Left lung (tissue), 14 donors: Measurements from ENCODE around the gene KRTAP4-12. TPM values are rescaled to one million over a fixed set of nuclear protein-coding genes. Genes with fewer than 3 reads are reported as not detected.
"Not testable (repeated sequence)": the region's sequence is repeated elsewhere in the genome, so short reads cannot be mapped to it uniquely, and the experiment has no call there.

Experiments
- ATAC-seq: fragments of 200-7000 bp; cut with Tn5 transposase; one replicate; pipeline ENCODE4 v1.9.1; 2020; ENCODE audit warnings: moderate library complexity
- DNase-seq, 4 donors: peaks; one replicate each; pipeline ENCODE4 v3.0.0-alpha.2; 2013 to 2020
- H3K27ac ChIP-seq, 2 donors: fragments of 200-600 bp; sonication (generic) in 1 of 2; one replicate each; pipeline versions ENCODE4 v1.5.0 to v1.8.0; 2020 to 2021
- H3K27me3 ChIP-seq, 2 donors: fragments of 200-600 bp; sonication (generic) in 1 of 2; one replicate each; pipeline versions ENCODE4 v1.5.0 to v1.8.0; 2020 to 2021
- H3K36me3 ChIP-seq, 2 donors: fragments of 200-600 bp; sonication (generic) in 1 of 2; one replicate each; pipeline versions ENCODE4 v1.5.0 to v1.8.0; 2020 to 2021
- H3K4me1 ChIP-seq, 2 donors: fragments of 200-600 bp; one replicate each; pipeline ENCODE4 v1.8.0; 2021
- H3K4me3 ChIP-seq, 2 donors: fragments of 200-600 bp; sonication (generic) in 1 of 2; one replicate each; pipeline versions ENCODE4 v1.5.0 to v1.8.0; 2020 to 2021; ENCODE audit warnings: mild to moderate bottlenecking in 1 of 2
- H3K9me3 ChIP-seq, 2 donors: fragments of 200-600 bp; sonication (generic) in 1 of 2; one replicate each; pipeline versions ENCODE4 v1.5.0 to v1.8.0; 2020 to 2021
- intact Hi-C, 2 donors: fragments of 100-400 bp; cut with DNase I; formaldehyde crosslinking; loops; one replicate each; pipeline versions ENCODE4 v1.11.2 to v1.14.2; 2022
- long read RNA-seq, 12 donors: library from polyadenylated mRNA in 2 of 12; unstranded in 2 of 12; transcript quantifications; one replicate each; pipeline ENCODE4 v2.0.0 and lab custom pipeline, GENCODE V29; 2019 to 2026
- polyA plus RNA-seq, 6 donors: library from polyadenylated mRNA; unstranded; fragments of 120-200 nt; gene quantifications; one replicate each; pipeline ENCODE4 v1.2.1, GENCODE V29; 2013; ENCODE audit not compliant: insufficient read length in 6 of 6
- total RNA-seq, 2 donors: library from RNA; stranded (reverse); fragmentation: NEBNext Ultra II Directional; extraction: Animal tissue kit (Norgen Biotek cat#: 25700); gene quantifications; one replicate each; pipeline ENCODE4 v1.2.1, GENCODE V29; 2021
- TF ChIP-seq, protein P1 (sequence below), 2 donors: fragments of 200-600 bp; sonication (generic) in 1 of 2; IDR thresholded peaks; one replicate each; pipeline versions ENCODE4 v1.5.0 to v1.8.0; 2021; ENCODE audit warnings: antibody characterized with exemption in 2 of 2
- donor health status: DM: no; HTN: yes; CAD: no.
- donor health status: DM: no; HTN: no; CAD: no.

KRTAP4-12 gene
- total RNA-seq, result not detected
- not detected for polyA plus RNA-seq
- long read RNA-seq, donor 1, result 0 reads
- long read RNA-seq, donor 2, result 0 reads
- long read RNA-seq, donor 3, result 0 reads
- long read RNA-seq, donor 4, result 0 reads
- long read RNA-seq, donor 5, result 0 reads
- long read RNA-seq, donor 6, result 0 reads
- long read RNA-seq, donor 7, result 0 reads
- long read RNA-seq, donor 8, result 0 reads
- long read RNA-seq, donor 9, result 0 reads
- long read RNA-seq, donor 10, result 0 reads
- long read RNA-seq, donor 11, result 0 reads
- long read RNA-seq, donor 12, result 0 reads

DNA sequence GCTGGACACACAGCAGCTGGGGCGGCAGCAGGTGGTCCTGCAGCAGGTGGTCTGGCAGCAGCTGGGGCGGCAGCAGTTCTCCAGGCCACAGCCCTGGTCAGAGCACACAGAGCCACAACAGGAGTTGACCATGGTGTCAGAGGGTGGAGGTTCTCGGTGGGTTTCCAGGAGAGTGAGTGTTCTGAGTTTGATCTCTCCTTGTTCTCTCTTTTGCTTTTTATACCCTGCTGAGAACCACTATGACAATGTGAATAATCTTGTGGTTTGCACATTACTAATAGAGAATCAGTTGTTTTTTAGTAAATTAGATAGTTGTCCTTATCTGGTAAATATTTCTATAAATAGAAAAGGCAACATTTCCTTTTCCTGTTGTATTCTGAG lies at the start of gene KRTAP4-12:
Gene KRTAP4-12, minus strand, starts transcription at position 192 of the 381 bp plus-strand sequence. Its CDS starts 60 bp downstream, at position 132.
- H3K27ac ChIP-seq, H3K27me3 ChIP-seq, ATAC-seq, intact Hi-C loops, H3K36me3 ChIP-seq, H3K4me1 ChIP-seq, H3K9me3 ChIP-seq, DNase-seq, H3K4me3 ChIP-seq: not testable (repeated sequence)

DNA sequence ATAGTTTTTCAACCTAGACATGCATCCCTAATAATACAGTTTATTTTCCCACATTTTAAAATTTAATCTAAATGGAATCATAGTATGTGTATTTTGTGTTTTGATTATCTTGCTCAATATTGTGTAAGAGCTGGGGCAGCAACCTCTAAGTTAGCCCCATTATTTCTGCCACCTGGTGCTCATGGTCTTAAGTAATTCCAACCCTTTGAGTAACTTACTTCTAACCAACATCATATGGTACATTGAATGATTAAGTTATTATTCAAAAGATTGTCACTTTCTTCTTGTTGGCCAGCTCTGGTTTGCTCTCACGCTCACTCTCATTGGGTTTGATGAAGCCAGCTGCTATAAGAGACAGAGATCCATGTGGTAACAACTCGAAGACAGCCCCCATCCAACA lies 47.9 kb upstream of the KRTAP4-12 start:
- DNase-seq (no peak), ATAC-seq (no peak)
- H3K27ac ChIP-seq, result no peak overlapping the region
- intact Hi-C loops, result no loop called here
- no peaks in the 10 kb centered on the region for H3K36me3 ChIP-seq
- H3K4me3 ChIP-seq, result no peak overlapping the region
- no peaks in the 10 kb centered on the region for H3K9me3 ChIP-seq
- TF ChIP-seq, protein P1, sequence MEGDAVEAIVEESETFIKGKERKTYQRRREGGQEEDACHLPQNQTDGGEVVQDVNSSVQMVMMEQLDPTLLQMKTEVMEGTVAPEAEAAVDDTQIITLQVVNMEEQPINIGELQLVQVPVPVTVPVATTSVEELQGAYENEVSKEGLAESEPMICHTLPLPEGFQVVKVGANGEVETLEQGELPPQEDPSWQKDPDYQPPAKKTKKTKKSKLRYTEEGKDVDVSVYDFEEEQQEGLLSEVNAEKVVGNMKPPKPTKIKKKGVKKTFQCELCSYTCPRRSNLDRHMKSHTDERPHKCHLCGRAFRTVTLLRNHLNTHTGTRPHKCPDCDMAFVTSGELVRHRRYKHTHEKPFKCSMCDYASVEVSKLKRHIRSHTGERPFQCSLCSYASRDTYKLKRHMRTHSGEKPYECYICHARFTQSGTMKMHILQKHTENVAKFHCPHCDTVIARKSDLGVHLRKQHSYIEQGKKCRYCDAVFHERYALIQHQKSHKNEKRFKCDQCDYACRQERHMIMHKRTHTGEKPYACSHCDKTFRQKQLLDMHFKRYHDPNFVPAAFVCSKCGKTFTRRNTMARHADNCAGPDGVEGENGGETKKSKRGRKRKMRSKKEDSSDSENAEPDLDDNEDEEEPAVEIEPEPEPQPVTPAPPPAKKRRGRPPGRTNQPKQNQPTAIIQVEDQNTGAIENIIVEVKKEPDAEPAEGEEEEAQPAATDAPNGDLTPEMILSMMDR (IDR thresholded peaks at IDR 0.05), result no peak
- no peaks in the 10 kb centered on the region for H3K4me1 ChIP-seq
- H3K27me3 ChIP-seq, result no peaks in the 10 kb centered on the region

DNA sequence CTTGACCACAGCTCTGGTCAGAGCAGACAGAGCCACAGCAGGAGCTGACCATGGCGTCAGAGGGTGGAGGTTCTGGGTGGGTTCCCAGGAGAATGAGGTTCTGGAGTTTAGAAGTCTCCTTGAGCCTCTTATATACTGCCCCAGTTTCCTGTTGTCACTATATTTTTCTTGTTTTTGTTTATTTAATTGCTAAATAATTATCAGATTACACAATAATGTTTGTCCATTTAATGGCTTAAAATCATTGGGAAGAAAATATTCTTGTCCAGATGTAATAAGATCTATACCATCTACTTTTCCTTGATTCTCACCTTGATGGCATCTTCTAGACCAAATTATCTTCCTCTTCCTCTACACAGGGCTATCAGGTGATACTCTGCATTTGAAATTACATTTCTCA lies 44.1 kb upstream of the KRTAP4-12 start, which contains the start of gene KRTAP4-3:
Gene KRTAP4-3, minus strand, starts transcription at position 101 of the 400 bp plus-strand sequence. Its CDS starts 49 bp downstream, at position 52.
- DNase-seq (no peak), ATAC-seq (no peak)
- H3K27me3 ChIP-seq, result no peaks in the 10 kb centered on the region
- TF ChIP-seq, protein P1 (IDR thresholded peaks at IDR 0.05), result no peak
- no peaks in the 10 kb centered on the region for H3K9me3 ChIP-seq
- H3K36me3 ChIP-seq, result no peaks in the 10 kb centered on the region
- no peak within 1 kb of the TSS for H3K4me3 ChIP-seq
- H3K27ac ChIP-seq, result no peak within 1 kb of the TSS
- intact Hi-C loops, result no loop called here
- H3K4me1 ChIP-seq, result no peaks in the 10 kb centered on the region

DNA sequence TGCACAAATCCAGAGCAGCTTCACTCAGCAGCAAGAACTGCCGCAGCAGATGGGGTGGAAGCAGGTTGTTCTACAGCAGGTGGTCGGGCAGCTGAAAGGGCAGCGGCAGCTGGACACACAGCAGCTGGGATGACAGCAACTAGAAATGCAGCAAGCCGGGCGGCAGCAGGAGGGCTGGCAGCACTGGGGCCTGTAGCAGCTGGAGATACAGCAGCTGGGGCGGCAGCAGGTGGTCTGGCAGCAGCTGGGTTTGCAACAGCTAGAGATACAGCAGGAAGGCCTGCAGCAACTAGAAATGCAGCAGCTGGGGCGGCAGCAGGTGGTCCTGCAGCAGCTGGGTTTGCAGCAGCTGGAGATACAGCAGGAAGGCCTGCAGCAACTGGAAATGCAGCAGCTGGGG lies 43.6 kb upstream of the KRTAP4-12 start:
- intact Hi-C loops, result no loop called here
- Histone ChIP-seq H3K27me3 (no peaks in the 10 kb centered on the region), H3K4me3 (no peak overlapping the region), H3K4me1 (no peaks in the 10 kb centered on the region), H3K36me3 (no peaks in the 10 kb centered on the region), H3K27ac (no peak overlapping the region), H3K9me3 (no peaks in the 10 kb centered on the region)
- ATAC-seq (no peak), DNase-seq (peak in 1 of 4 donors; percentile 69)
- TF ChIP-seq, protein P1 (IDR thresholded peaks at IDR 0.05), result no peak

DNA sequence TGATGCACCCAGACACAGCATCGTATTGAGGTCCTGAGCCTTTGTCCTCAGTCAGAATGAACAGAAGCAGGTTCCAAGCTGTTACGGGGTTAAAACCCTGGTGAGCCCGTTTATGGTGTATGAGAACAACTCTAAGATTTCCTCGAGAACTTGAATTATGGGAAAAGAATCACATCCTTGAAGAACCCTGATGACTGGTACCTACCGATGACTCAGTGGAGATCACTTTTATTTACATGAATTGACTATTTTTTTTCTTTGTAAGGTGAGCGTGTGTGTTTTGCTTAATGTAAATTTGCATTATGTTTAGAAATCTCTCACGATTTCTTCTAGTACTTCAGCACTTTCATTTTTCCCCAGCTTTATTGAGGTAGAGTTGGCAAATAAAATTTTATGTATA lies 39.8 kb upstream of the KRTAP4-12 start:
- no peaks in the 10 kb centered on the region for H3K4me1 ChIP-seq
- H3K27ac ChIP-seq, result no peak overlapping the region
- H3K27me3 ChIP-seq, result peaks cover 4 to 10% of the 10 kb centered on the region in 2 donors
- no peaks in the 10 kb centered on the region for H3K9me3 ChIP-seq
- TF ChIP-seq, protein P1 (IDR thresholded peaks at IDR 0.05), result no peak
- DNase-seq, result no peak
- H3K36me3 ChIP-seq, result no peaks in the 10 kb centered on the region
- no peak overlapping the region for H3K4me3 ChIP-seq
- intact Hi-C loops, result no loop called here
- no peak for ATAC-seq

DNA sequence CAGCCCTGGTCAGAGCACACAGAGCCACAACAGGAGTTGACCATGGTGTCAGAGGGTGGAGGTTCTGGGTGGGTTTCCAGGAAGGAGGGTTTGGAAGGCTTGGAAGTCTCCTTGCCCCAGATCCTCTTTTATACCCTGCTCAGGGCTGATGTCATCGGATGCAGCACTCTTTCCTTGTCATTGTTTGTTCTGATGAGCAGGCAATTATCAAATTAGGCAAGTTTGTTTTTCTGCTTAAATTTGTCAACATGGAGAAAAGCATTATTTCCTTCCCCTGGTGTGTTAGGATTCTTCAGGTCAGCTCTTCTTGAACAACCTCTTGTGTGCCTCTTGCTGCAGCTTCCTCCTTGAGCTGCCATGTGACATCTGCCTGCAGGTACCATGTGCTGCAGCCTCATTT lies 36.7 kb upstream of the KRTAP4-12 start, which contains the start of gene KRTAP4-4:
Gene KRTAP4-4, minus strand, starts transcription at position 101 of the 400 bp plus-strand sequence. Its CDS starts 57 bp downstream, at position 44.
- Histone ChIP-seq H3K9me3 (no peaks in the 10 kb centered on the region), H3K27me3 (peaks cover 4 to 10% of the 10 kb centered on the region in 2 donors), H3K4me3 (no peak within 1 kb of the TSS), H3K27ac (no peak within 1 kb of the TSS), H3K4me1 (no peaks in the 10 kb centered on the region), H3K36me3 (no peaks in the 10 kb centered on the region)
- no peak for ATAC-seq
- intact Hi-C loops, result no loop called here
- no peak for DNase-seq
- TF ChIP-seq, protein P1 (IDR thresholded peaks at IDR 0.05), result no peak

DNA sequence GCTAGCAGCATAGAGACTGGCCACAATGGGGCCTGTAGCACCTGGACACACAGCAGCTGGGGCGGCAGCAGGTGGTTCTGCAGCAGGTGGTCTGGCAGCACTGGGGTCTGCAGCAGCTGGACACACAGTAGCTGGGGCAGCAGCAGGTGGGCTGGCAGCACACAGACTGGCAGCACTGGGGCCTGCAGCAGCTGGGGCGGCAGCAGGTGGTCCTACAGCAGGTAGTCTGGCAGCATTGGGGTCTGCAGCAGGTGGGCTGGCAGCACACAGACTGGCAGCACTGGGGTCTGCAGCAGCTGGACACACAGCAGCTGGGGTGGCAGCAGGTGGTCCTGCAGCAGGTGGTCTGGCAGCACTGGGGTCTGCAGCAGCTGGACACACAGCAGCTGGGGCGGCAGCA lies 36.2 kb upstream of the KRTAP4-12 start:
- H3K27ac ChIP-seq, H3K4me3 ChIP-seq, H3K9me3 ChIP-seq, H3K27me3 ChIP-seq, H3K4me1 ChIP-seq, H3K36me3 ChIP-seq, intact Hi-C loops, ATAC-seq: not testable (repeated sequence)
- DNase-seq, result peak in 1 of 4 donors; percentile 40
